ENCODE data around the gene NUFIP2. TPM values are rescaled to one million over a fixed set of nuclear protein-coding genes. Genes with fewer than 3 reads are reported as not detected.
A peak's percentile ranks its signal among the peaks of the same experiment; 100 is the strongest.

The NUFIP2 gene
- total and polyA plus RNA-seq, 5 donors = 9.7 to 44.7 (median 39.8) TPM

GRCh38 chr17:29303386-29303785 is 9.4 kb upstream of the NUFIP2 start:
- WGBS = 74% methylated on average over 3 of the region's 3 CpGs
- H3K4me3 ChIP-seq (ENCODE audit: low read length) = no peak overlapping the region
- intact Hi-C loops (cut with DNase I) = no loop called here
- no peak overlapping the region for H3K27ac ChIP-seq (ENCODE audit: low read length)
- DNase-seq (no peak), ATAC-seq (no peak)
- H3K9me3 ChIP-seq (ENCODE audit: control insufficient read depth, low read length) = no peaks in the 10 kb centered on the region
- no peaks in the 10 kb centered on the region for H3K4me1 ChIP-seq (ENCODE audit: control insufficient read depth, insufficient read depth, low read length)
- H3K27me3 ChIP-seq (ENCODE audit: control insufficient read depth, insufficient read depth) = no peaks in the 10 kb centered on the region

GRCh38 chr17:29299031-29299430 is 5.1 kb upstream of the NUFIP2 start:
- WGBS = 92% methylated on average over 2 of the region's 2 CpGs
- intact Hi-C loops (cut with DNase I) = loop anchor here in 1 of 4 donors (10.0 kb wide), 1 partner anchor 344 kb away; the partner anchor contains the start of gene PHF12
- Histone ChIP-seq H3K4me1 (ENCODE audit: control insufficient read depth, insufficient read depth, low read length) (no peaks in the 10 kb centered on the region), H3K27ac (ENCODE audit: low read length) (no peak overlapping the region), H3K9me3 (ENCODE audit: control insufficient read depth, low read length) (no peaks in the 10 kb centered on the region), H3K4me3 (ENCODE audit: low read length) (no peak overlapping the region), H3K27me3 (ENCODE audit: control insufficient read depth, insufficient read depth) (no peaks in the 10 kb centered on the region)
- ATAC-seq = no peak
- no peak for DNase-seq

- Histone ChIP-seq H3K9me3 (ENCODE audit: control insufficient read depth, low read length) (no peaks in the 10 kb centered on the region), H3K27me3 (ENCODE audit: control insufficient read depth, insufficient read depth) (no peaks in the 10 kb centered on the region), H3K4me1 (ENCODE audit: control insufficient read depth, insufficient read depth, low read length) (no peaks in the 10 kb centered on the region), H3K27ac (ENCODE audit: low read length) (no peak overlapping the region), H3K4me3 (ENCODE audit: low read length) (no peak overlapping the region)
- DNase-seq (no peak), ATAC-seq (no peak)
- 94% methylated on average over 3 of the region's 3 CpGs for WGBS
- intact Hi-C loops (cut with DNase I) = loop anchor here in 1 of 4 donors (10.0 kb wide), 1 partner anchor 341 kb away; the partner anchor contains the start of gene PHF12
Measured at GRCh38 chr17:29295420-29295819, 1.5 kb upstream of the NUFIP2 start.

- intact Hi-C loops (cut with DNase I) = loop anchor here in 1 of 4 donors (5.0 to 10.0 kb wide), 2 partner anchors 152 to 340 kb away; partner anchors contain the start of gene PHF12
- WGBS = under 1% methylated on average over 2 of the region's 2 CpGs
Measured at GRCh38 chr17:29294580-29294900, 592 bp upstream of the NUFIP2 start.

GRCh38 chr17:29292992-29293889 is 707 bp downstream of the NUFIP2 start:
- peak; percentile 76 to 88 (median 88) for DNase-seq
- Histone ChIP-seq H3K9me3 (ENCODE audit: control insufficient read depth, low read length) (no peaks in the 10 kb centered on the region), H3K4me1 (ENCODE audit: control insufficient read depth, insufficient read depth, low read length) (peaks cover 2% of the 10 kb centered on the region), H3K27me3 (ENCODE audit: control insufficient read depth, insufficient read depth) (no peaks in the 10 kb centered on the region), H3K4me3 (ENCODE audit: low read length) (peak overlapping the region; percentile 91), H3K27ac (ENCODE audit: low read length) (peak overlapping the region; percentile 95)
- WGBS = under 1% methylated on average over 54 of the region's 54 CpGs
- intact Hi-C loops (cut with DNase I) = loop anchor here in 1 of 4 donors (5.0 to 10.0 kb wide), 2 partner anchors 151 to 338 kb away; partner anchors contain the start of gene PHF12
- peak; percentile 45 to 54 for ATAC-seq

More at GRCh38 chr17:29294580-29294900, 592 bp upstream of the NUFIP2 start:
- Histone ChIP-seq H3K27me3 (ENCODE audit: control insufficient read depth, insufficient read depth) (no peaks in the 10 kb centered on the region), H3K4me3 (ENCODE audit: low read length) (peak overlapping the region; percentile 64), H3K4me1 (ENCODE audit: control insufficient read depth, insufficient read depth, low read length) (no peaks in the 10 kb centered on the region), H3K27ac (ENCODE audit: low read length) (no peak overlapping the region), H3K9me3 (ENCODE audit: control insufficient read depth, low read length) (no peaks in the 10 kb centered on the region)
- DNase-seq = no peak
- no peak for ATAC-seq

GRCh38 chr17:29292071-29292991 is 1.6 kb downstream of the NUFIP2 start:
- DNase-seq = peak; percentile 80 to 91 (median 86)
- Histone ChIP-seq H3K9me3 (ENCODE audit: control insufficient read depth, low read length) (no peaks in the 10 kb centered on the region), H3K27ac (ENCODE audit: low read length) (peak overlapping the region; percentile 95), H3K27me3 (ENCODE audit: control insufficient read depth, insufficient read depth) (no peaks in the 10 kb centered on the region), H3K4me3 (ENCODE audit: low read length) (peak overlapping the region; percentile 91), H3K4me1 (ENCODE audit: control insufficient read depth, insufficient read depth, low read length) (peaks cover 2% of the 10 kb centered on the region)
- intact Hi-C loops (cut with DNase I) = loop anchor here in 1 of 4 donors (5.0 to 10.0 kb wide), 2 partner anchors 150 to 338 kb away; partner anchors contain the start of gene PHF12
- ATAC-seq = peak; percentile 12 to 22
- 1% methylated on average over 76 of the region's 77 CpGs for WGBS

GRCh38 chr17:29291163-29291752 is 2.7 kb downstream of the NUFIP2 start:
- 14% methylated on average over 5 of the region's 5 CpGs for WGBS
- DNase-seq (no peak), ATAC-seq (no peak)
- no peaks in the 10 kb centered on the region for H3K27me3 ChIP-seq (ENCODE audit: control insufficient read depth, insufficient read depth)
- no peaks in the 10 kb centered on the region for H3K9me3 ChIP-seq (ENCODE audit: control insufficient read depth, low read length)
- H3K27ac ChIP-seq (ENCODE audit: low read length) = no peak overlapping the region
- intact Hi-C loops (cut with DNase I) = loop anchor here in 1 of 4 donors (5.0 to 10.0 kb wide), 2 partner anchors 149 to 336 kb away; partner anchors contain the start of gene PHF12
- peaks cover 4% of the 10 kb centered on the region for H3K4me1 ChIP-seq (ENCODE audit: control insufficient read depth, insufficient read depth, low read length)
- peak overlapping the region; percentile 91 for H3K4me3 ChIP-seq (ENCODE audit: low read length)

- Histone ChIP-seq H3K9me3 (ENCODE audit: control insufficient read depth, low read length) (no peaks in the 10 kb centered on the region), H3K27ac (ENCODE audit: low read length) (no peak overlapping the region), H3K27me3 (ENCODE audit: control insufficient read depth, insufficient read depth) (no peaks in the 10 kb centered on the region), H3K4me3 (ENCODE audit: low read length) (no peak overlapping the region), H3K4me1 (ENCODE audit: control insufficient read depth, insufficient read depth, low read length) (peaks cover 5% of the 10 kb centered on the region)
- intact Hi-C loops (cut with DNase I) = loop anchor here in 2 of 4 donors (5.0 to 10.0 kb wide), 3 partner anchors 135 to 335 kb away; partner anchors contain the start of gene PHF12 (in 1 of the 2)
- no peak for DNase-seq
- WGBS = 84% methylated on average over 9 of the region's 9 CpGs
- ATAC-seq = no peak
Measured at GRCh38 chr17:29289852-29290251, 4.1 kb downstream of the NUFIP2 start.

- DNase-seq = no peak
- intact Hi-C loops (cut with DNase I) = loop anchor here in 1 of 4 donors (10.0 kb wide), 1 partner anchor 129 kb away; no protein-coding TSS in a partner anchor
- Histone ChIP-seq H3K27ac (ENCODE audit: low read length) (no peak overlapping the region), H3K4me3 (ENCODE audit: low read length) (no peak overlapping the region), H3K27me3 (ENCODE audit: control insufficient read depth, insufficient read depth) (no peaks in the 10 kb centered on the region), H3K4me1 (ENCODE audit: control insufficient read depth, insufficient read depth, low read length) (peaks cover 12% of the 10 kb centered on the region), H3K9me3 (ENCODE audit: control insufficient read depth, low read length) (no peaks in the 10 kb centered on the region)
- WGBS = 53% methylated on average over 2 of the region's 2 CpGs
- ATAC-seq = no peak
Measured at GRCh38 chr17:29283961-29284360, 10.0 kb downstream of the NUFIP2 start.

- intact Hi-C loops (cut with DNase I) = loop anchor here in 1 of 4 donors (10.0 kb wide), 1 partner anchor 129 kb away; no protein-coding TSS in a partner anchor
- Histone ChIP-seq H3K4me1 (ENCODE audit: control insufficient read depth, insufficient read depth, low read length) (peaks cover 9% of the 10 kb centered on the region), H3K9me3 (ENCODE audit: control insufficient read depth, low read length) (no peaks in the 10 kb centered on the region), H3K27me3 (ENCODE audit: control insufficient read depth, insufficient read depth) (no peaks in the 10 kb centered on the region), H3K27ac (ENCODE audit: low read length) (no peak overlapping the region), H3K4me3 (ENCODE audit: low read length) (no peak overlapping the region)
- DNase-seq = no peak
- 50% methylated on average over 5 of the region's 5 CpGs for WGBS
- ATAC-seq = no peak
Measured at GRCh38 chr17:29283496-29283895, 10.5 kb downstream of the NUFIP2 start.

All from right cardiac atrium (tissue), 5 donors.